Mucosa of gallbladder (tissue), 1 donor: ENCODE results near the gene LMNB1. TPM values are rescaled to one million over a fixed set of nuclear protein-coding genes. Genes with fewer than 3 reads are reported as not detected.

Experiments used
- total RNA-seq: library from RNA; stranded (reverse); gene quantifications from one replicate; pipeline ENCODE4 v1.2.1, GENCODE V29; 2021
- donor health status: DM: no; HTN: no; CAD: no.

LMNB1 gene
- total RNA-seq, 1 donor from 2014 or later = 9.4 TPM

Other genes starting within 250 kb of the LMNB1 start
- gene ALDH7A1, start 181.9 kb upstream of the LMNB1 start, total RNA-seq = 42.6 TPM
- gene PHAX, start 176.2 kb upstream of the LMNB1 start, total RNA-seq = 30.2 TPM